Endometrium (tissue), 2 donors: ENCODE measurements around the gene NOS1AP.
"Not testable (repeated sequence)": the region's sequence is repeated elsewhere in the genome, so short reads cannot be mapped to it uniquely, and the experiment has no call there.

Experiments used
- FAIRE-seq: peaks from 2 replicates; lab custom pipeline; 2012; peaks lifted over from hg19 to GRCh38; lab: Jason Lieb, UNC
- donor health status: control.
- donor health status: control.

Gene NOS1AP

DNA sequence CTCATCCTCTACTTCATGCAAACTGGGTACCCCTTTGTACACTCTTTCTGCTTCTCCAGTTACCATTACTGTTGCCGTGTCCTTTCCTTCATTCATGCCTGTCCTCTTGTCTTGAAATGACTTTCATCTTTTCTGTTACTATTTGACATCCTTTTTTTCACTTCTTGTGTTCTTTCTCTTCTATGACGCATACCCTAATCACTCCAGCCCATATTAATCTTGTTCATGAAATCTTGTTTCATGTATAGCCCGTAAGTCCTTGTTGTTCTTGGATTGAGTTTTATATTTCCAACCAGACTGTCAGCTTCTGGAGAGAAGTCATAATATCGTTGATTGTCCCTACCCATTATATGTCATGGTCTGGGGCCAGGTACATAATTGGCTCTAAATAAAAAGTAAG lies 126.1 kb downstream of the NOS1AP start:
- FAIRE-seq = no peak

DNA sequence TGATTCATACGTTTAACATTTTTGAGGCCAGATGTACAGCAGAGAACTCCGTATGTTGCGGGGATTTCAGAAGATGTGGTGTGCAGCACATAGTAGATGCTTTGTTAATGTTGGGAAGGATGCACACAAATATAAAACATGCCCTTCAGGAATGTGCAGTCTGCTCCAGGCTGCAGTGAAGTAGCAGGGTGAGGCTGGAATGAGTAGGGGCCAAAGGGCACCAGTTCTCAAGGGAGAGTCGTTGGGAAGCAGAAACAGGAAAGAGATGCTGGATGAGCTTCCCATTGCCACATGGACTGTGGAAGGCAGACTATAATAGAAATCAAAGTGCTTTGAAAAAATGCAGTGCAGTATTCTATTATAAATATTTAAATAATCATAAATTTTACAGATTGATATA lies 126.9 kb downstream of the NOS1AP start:
- FAIRE-seq = no peak

- no peak for FAIRE-seq
These were observed 127.6 kb downstream of the NOS1AP start for GRCh38 chr1:162197041-162197531.

GRCh38 chr1:162197615-162198421 lies 128.3 kb downstream of the NOS1AP start:
- FAIRE-seq = no peak

- FAIRE-seq = no peak
These were observed 130.8 kb downstream of the NOS1AP start for GRCh38 chr1:162200096-162200847.

DNA sequence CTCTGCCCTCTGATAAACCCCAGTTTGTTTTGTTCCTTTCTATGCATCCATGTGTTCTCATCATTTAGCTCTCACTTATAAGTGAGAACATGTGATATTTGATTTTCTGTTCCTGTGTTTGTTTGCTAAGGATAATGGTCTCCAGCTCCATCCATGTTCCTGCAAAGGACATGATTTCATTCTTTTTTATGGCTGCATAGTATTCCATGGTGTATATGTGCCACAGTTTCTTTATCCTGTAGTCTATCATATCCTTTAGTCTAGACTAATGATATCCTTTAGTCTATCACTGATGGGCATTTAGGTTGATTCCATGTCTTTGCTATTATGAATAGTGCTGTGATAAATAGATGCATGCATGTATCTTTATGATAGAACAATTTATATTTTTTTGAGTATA lies 131.6 kb downstream of the NOS1AP start:
- FAIRE-seq = not testable (repeated sequence)

GRCh38 chr1:162204129-162204822 lies 134.8 kb downstream of the NOS1AP start:
- no peak for FAIRE-seq

DNA sequence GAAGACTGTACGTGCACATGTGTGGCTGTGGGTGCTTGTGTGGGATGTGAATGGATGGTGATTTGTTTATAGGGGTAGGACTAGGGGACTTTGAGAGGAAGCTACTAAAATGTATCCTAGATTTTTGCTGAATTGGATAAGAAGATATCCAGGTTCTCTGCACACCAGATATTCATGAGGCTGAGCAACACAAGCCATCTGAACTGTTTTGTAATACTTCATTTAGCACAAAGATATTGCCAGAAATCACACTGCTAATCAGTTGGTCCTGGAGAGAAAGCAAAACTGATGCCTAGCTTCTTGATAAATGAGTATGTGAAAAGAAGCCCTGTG lies 135.3 kb downstream of the NOS1AP start:
- FAIRE-seq = no peak

GRCh38 chr1:162206300-162206699 lies 136.8 kb downstream of the NOS1AP start:
- no peak for FAIRE-seq

DNA sequence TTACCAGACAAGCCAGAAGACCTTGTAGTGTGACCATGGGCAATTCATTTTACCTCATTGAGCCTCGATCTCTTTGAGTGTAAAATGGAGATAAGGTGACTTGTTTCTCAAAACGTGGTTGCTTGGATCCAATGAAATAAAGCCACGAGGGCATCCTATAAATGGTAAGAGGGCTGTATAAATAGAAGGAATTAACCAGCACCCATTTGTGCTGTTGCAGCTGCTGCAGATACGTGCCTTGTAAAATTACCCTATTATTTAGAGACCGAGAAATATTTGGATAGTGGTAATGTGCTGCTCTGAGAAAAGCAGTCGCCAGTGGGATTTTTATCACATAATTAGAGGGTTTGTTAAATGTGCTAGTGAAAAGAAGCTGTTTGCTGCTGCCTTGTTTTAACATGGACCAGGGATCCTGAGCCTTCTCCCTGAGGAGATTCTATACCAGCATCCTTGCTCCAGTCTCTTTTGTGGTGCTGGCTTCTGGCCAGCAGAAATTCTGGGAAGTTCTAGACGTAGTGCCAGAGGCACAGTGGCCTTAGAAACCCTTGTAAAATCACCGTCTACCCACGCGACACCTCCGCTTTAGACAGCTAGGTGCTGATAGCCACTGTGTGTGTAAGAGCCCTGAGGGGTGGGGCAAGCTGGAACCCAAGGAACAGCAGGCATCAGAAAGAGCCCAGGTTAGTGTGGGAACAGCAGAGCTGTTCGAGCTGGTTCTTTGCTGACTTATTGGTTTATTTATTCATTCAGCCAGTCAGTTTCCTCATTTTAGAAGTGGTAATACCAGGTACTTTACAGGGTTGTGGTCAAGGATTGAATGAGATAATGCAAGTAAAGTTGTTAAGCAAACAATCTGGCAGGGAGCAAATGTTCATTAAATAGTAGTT lies 137.5 kb downstream of the NOS1AP start:
- FAIRE-seq = no peak

DNA sequence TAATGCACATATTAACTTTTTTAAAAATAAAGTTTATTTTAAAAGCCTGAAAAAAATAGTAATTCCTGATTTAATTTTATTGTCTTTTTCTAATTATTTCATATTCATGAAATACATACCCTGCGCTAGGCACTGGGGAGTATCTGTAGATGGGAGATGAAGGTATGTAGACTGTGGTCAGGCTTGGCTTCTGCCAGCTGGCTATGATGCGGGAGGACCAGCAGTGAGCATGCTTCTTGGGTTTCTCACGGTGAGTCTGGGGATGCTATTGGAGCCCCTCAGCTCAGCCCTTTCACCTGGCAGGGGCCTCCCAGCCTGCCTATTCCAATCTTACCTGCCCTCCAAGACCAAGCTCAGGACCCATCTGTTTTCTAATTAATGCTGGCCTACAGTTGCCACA lies 138.4 kb downstream of the NOS1AP start:
- no peak for FAIRE-seq

- FAIRE-seq = no peak
These were observed 140.7 kb downstream of the NOS1AP start for GRCh38 chr1:162210196-162210595.

DNA sequence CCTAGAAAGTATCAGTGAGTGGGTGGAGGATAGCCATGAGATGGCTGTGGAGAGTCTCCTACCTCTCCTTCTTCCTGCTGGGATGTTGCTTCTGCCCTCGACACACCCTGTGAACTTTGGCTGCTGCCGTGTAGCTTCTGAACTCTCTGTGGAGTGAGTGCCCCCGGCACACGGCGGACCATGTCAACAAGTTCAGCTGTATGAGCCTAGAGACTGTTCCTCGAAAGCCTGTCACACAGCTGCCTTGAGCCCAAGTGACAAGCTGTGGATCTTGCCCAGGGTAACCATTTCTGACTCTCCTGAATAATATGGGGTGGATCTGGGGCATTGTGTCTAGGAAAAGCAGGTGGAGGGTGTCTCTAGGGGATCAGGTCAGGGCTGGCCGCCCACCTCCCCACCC lies 143.2 kb downstream of the NOS1AP start:
- FAIRE-seq = no peak

GRCh38 chr1:162213281-162213912 lies 143.9 kb downstream of the NOS1AP start:
- no peak for FAIRE-seq

- no peak for FAIRE-seq
These were observed 144.7 kb downstream of the NOS1AP start for GRCh38 chr1:162214202-162214601.

DNA sequence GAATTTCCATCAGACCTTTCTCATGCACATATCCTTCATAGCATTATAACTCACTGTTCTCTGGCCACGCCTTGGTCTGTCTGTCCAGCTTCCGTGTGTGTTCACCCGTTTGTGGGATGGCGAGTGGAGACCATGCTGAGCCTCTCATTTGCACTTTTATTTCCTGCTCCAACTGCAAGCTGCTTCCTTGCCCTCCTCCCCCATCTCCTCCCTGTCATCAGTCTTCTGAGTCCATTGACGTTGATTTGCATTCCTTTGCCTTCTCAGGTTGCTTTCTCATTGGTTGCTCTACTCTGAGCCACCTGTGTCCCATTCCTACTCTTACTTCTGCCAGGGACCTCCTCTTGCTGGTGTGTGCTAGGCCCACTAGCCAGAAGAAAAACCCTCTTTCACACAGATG lies 146.4 kb downstream of the NOS1AP start:
- FAIRE-seq = no peak

GRCh38 chr1:162216604-162217003 lies 147.1 kb downstream of the NOS1AP start:
- FAIRE-seq = no peak

DNA sequence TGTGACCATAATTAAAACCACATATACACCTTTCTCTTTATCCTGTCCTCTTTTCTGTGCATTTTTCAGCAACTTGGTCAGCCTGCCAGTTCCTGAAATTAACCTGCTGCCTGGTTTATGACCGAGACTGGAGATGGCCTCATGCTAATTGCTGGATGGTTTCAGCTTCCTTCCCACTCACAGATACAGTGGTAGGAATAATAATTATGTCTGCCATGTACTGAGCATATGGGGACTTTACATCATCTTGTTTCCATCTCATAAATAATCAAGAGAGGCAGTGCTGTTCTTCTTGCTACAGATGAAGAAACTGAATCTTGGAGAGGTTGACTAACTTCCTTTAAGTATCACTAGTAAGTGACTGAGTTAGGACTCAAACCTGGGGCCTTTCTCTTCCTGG lies 148.2 kb downstream of the NOS1AP start:
- FAIRE-seq = no peak

- FAIRE-seq = no peak
These were observed 149.1 kb downstream of the NOS1AP start for GRCh38 chr1:162218546-162218945.

DNA sequence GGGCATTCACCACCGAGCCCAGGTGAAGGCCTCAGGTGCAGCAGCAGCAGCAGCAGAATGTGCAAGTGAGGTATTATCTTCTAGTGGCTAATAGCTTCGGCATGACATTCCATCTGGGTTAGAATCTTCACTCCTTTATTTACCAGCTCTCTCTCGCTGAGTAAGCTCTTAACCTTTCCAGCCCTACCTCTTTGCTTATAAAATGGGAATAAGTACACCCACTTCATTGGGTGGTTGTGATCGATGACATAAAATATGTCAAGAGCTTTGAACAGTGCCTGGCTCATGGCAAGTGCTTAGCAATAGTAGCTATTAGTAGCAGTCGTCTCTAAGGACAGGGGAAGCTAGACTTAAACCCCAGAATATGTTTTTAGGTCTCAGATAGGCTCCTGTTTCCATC lies 149.5 kb downstream of the NOS1AP start:
- no peak for FAIRE-seq

- FAIRE-seq = no peak
These were observed 150.0 kb downstream of the NOS1AP start for GRCh38 chr1:162219461-162219860.
